GM18861 (cell line): ENCODE results near the gene FSTL4.

Experiments
- ATAC-seq: cut with Tn5 transposase; IDR thresholded peaks from one replicate; pipeline ENCODE4 v1.9.1; 2021; ENCODE audit not compliant: unreplicated experiment

The FSTL4 gene

GRCh38 chr5:133371371-133372155 is 240.8 kb downstream of the FSTL4 start:
- ATAC-seq = no peak

- no peak for ATAC-seq
These were observed 241.4 kb downstream of the FSTL4 start for GRCh38 chr5:133370904-133371303.

GRCh38 chr5:133370036-133370831 is 242.1 kb downstream of the FSTL4 start:
- no peak for ATAC-seq

GRCh38 chr5:133368916-133369783 is 243.2 kb downstream of the FSTL4 start:
- ATAC-seq = no peak

GRCh38 chr5:133367984-133368383 is 244.4 kb downstream of the FSTL4 start:
- no peak for ATAC-seq

GRCh38 chr5:133367071-133367786 is 245.1 kb downstream of the FSTL4 start:
- ATAC-seq = no peak

- no peak for ATAC-seq
These were observed 245.9 kb downstream of the FSTL4 start for GRCh38 chr5:133366438-133366837.

GRCh38 chr5:133365738-133366137 is 246.6 kb downstream of the FSTL4 start:
- ATAC-seq = no peak

GRCh38 chr5:133364936-133365707 is 247.2 kb downstream of the FSTL4 start:
- ATAC-seq = no peak

- no peak for ATAC-seq
These were observed 248.3 kb downstream of the FSTL4 start for GRCh38 chr5:133363807-133364587.

GRCh38 chr5:133362438-133362837 is 249.9 kb downstream of the FSTL4 start:
- no peak for ATAC-seq

- no peak for ATAC-seq
These were observed 250.4 kb downstream of the FSTL4 start for GRCh38 chr5:133361922-133362321.

- no peak for ATAC-seq
These were observed 251.5 kb downstream of the FSTL4 start for GRCh38 chr5:133360693-133361472.

GRCh38 chr5:133359861-133360260 is 252.5 kb downstream of the FSTL4 start:
- ATAC-seq = no peak

GRCh38 chr5:133358271-133358670 is 254.1 kb downstream of the FSTL4 start:
- no peak for ATAC-seq

GRCh38 chr5:133357758-133358157 is 254.6 kb downstream of the FSTL4 start:
- no peak for ATAC-seq

- ATAC-seq = no peak
These were observed 255.3 kb downstream of the FSTL4 start for GRCh38 chr5:133356984-133357421.

- no peak for ATAC-seq
These were observed 255.9 kb downstream of the FSTL4 start for GRCh38 chr5:133356396-133356983.
